ENCODE measurements around the gene FLT3LG.
"Not testable (repeated sequence)": the region's sequence is repeated elsewhere in the genome, so short reads cannot be mapped to it uniquely, and the experiment has no call there.

FLT3LG gene

GRCh38 chr19:49463960-49464740 is 9.9 kb upstream of the FLT3LG start:
- no peak for DNase-seq

- no peak for DNase-seq
Measured at GRCh38 chr19:49465371-49465770, 8.6 kb upstream of the FLT3LG start.

- no peak for DNase-seq
Measured at GRCh38 chr19:49468199-49468598, 5.8 kb upstream of the FLT3LG start.

DNA sequence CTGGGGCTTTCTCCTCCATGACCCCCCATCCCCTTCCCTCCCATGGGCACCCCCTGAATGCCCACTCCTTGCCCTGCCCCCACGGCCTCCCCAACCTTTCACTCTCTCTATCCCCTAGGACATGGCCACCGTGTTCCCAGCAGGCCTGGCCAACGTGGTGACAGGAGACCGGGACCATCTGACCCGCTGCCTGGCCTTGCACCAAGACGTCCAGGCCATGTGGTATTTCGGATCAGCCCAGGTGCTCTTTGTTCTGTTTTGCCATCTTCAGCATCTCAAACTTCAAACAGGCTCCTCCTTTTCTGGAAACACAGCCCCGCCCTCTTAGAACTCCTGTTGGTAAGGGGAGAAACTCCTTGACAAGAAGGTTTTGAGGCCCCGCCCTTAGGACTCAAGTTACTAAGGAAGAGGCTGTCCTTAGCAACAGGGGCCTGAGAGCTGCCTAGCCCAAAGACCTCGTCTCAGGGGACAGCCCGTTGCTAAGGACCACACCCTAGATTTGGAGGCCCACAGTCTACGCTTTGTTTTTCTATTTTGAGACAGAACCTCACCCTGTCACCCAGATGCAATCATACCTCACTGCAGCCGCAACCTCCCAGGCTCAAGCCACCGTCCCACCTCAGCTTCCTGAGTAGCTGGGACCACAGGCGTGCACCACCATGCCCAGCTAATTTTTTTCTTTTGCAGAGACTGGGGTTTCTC is 5.1 kb upstream of the FLT3LG start:
- DNase-seq, result no peak

GRCh38 chr19:49469828-49470614 is 4.0 kb upstream of the FLT3LG start:
- DNase-seq, result no peak

DNA sequence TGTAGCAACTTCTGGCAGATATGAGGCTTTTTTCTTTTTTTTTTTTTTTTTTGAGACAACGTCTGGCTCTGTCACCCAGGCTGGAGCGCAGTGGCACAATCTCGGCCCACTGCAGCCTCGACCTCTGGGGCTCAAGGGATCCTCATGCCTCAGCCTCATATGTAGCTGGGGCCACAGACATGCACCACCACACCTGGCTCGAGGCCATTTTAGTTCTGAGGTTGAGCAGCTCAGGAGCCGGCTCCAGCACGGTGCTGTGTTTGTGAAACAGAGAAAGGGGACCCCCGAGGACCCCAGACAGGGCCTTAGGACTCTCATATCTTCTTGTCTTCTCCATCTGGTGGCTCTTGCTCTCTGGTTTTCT is 3.4 kb upstream of the FLT3LG start:
- DNase-seq, result no peak

DNA sequence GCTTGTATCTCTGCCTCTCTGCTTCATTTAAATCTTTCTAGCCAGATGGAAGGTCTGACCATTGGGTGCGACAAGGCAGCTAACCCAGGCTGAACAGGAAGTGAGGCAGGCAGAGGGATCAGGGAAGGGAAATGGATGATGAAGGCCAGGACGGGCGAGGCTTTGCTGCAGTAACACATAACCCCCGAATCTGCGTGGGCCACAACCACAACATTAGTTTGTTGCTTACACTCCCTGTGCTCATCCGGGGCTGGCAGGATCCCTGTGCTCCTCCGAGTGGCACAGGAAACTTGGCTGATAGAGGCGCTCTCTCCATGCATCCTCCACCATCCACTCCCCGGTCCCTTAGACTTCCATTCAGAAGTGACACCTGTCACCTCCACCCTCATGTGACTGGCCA is 1.1 kb upstream of the FLT3LG start:
- no peak for DNase-seq

DNA sequence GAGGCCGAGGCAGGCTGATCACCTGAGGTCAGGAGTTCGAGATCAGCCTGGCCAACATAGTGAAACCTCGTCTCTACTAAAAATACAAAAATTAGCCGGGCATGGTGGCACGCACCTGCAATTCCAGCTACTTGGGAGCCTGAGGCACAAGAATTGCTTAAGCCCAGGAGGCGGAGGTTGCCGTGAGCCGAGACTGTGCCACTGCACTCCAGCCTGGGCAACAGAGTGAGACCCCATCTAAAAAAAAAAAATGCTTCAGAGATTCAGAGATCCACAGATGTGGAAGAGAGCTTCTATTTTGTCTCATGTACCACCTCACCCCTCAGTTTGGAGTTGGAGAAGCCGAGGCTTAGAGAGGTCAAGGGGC is 531 bp upstream of the FLT3LG start:
- not testable (repeated sequence) for DNase-seq

GRCh38 chr19:49474542-49474924 is 518 bp downstream of the FLT3LG start:
- no peak for DNase-seq

- no peak for DNase-seq
Measured at GRCh38 chr19:49475191-49475917, 1.3 kb downstream of the FLT3LG start.

DNA sequence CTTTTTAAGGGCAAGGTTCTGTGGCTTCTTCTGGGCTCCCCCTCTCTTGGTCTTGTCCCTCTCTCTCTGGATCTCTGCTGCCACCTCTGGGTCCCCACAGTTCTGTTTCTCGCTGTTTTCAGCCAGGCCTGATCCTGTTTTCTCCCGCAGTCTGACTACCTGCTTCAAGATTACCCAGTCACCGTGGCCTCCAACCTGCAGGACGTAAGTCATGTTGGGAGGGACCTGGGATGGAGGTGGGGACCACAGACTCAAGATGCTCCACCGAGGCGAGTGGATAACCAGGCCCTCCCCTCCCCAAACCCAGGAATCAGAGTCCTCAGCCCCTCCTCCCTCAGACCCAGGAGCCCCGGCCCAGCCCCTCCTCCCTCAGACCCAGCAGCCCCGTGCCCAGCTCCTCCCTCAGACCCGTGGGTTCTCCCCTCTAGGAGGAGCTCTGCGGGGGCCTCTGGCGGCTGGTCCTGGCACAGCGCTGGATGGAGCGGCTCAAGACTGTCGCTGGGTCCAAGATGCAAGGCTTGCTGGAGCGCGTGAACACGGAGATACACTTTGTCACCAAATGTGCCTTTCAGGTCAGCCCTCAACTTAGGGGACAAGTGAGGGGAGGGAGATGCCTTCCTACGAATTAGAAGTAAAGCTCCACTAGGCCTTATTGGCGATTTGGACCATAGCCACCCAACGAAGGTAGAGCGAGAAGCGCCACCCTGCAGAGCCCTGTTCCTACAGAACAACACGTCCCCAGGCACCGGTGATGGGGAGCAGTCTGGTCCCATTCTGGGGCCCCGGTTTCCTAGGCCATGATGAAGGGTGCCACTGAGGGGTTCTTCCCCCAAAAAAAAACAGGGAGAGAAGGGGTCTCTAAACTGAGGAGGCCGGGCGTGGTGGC is 2.2 kb downstream of the FLT3LG start:
- no peak for DNase-seq

DNA sequence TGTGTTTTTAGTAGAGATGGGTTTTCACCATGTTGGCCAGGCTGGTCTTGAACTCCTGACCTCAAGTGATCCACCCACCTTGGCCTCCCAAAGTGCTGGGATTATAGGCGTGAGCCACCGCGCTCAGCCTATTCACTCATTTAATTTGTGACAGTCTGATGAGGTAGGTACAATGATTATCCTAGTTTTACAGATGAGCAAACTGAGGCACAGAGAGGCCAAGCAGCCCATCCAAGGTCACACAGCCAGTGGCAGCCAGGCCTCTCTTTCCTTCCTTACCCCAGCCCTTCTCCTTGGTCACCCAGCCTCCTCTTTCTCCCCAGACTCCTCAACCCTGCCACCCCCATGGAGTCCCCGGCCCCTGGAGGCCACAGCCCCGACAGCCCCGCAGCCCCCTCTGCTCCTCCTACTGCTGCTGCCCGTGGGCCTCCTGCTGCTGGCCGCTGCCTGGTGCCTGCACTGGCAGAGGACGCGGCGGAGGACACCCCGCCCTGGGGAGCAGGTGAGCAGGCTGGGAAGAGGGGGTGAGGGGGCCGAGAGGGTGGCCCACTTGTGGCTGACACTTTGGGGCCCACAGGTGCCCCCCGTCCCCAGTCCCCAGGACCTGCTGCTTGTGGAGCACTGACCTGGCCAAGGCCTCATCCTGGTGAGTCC is 6.1 kb downstream of the FLT3LG start:
- no peak for DNase-seq

GRCh38 chr19:49481020-49481683 is 7.1 kb downstream of the FLT3LG start:
- DNase-seq, result no peak

DNA sequence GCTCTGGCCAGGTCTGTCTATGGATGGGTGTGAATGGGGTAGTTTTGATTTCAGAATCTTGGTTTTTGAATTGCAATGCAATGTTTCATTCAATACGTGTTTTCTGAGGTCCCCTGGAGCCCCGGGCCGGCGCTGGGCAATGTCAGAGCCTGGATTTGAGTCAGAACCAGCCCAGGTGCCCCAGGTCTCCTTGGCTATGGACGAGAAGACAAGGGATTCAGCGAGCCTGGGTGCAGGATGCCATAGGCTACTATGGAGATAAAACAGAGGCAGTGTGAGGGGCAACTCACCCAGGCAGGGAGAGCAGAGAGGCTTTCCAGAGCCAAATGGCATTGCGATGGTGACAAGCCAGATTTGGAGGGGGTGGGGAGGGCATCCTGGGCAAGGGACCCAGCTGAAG is 12.2 kb downstream of the FLT3LG start:
- no peak for DNase-seq

- no peak for DNase-seq
Measured at GRCh38 chr19:49486710-49487276, 12.8 kb downstream of the FLT3LG start.

- DNase-seq, result peak; percentile 97
Measured at GRCh38 chr19:49487277-49488045, 13.4 kb downstream of the FLT3LG start, which contains the start of gene RPL13A. TSS of gene RPL13A (plus strand) at chr19:49487608. CDS start at chr19:49487630, 22 bp downstream.

GRCh38 chr19:49488046-49488862 is 14.2 kb downstream of the FLT3LG start:
- no peak for DNase-seq

DNA sequence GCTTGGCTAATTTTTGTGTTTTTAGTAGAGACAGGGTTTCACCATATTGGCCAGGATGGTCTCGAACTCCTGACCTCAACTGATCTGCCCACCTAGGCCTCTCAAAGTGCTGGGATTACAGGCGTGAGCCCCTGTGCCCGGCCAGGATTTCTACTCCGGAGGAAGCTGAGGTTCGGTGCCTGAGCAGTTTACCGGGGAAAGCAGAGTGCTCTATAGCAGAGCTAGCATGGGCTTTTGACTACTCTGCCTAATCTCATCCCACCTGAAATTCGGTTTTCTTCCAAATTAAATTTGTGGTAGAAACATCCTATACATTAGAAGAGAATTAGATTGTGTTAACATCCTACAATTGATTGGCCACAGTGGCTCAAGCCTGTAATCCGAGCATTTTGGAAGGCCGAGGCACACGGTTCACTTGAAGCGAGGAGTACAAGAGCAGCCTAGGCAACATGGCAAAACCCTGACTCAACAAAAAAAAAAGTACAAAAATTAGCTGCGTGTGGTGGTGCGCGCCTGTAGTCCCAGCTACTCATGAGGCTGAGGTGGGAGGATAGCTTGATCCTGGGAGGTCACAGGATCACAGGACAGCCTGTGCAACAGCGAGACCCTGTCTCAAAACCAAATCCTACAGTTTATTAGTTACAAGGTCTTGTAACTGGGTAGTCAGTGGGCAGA is 15.0 kb downstream of the FLT3LG start:
- no peak for DNase-seq

Measured in NCI-H1048 (cell line).